HEK293 (cell line): Measurements from ENCODE around the gene GLIS1.

ENCODE experiments used
- CTCF ChIA-PET: fragments of 350-600 bp; formaldehyde crosslinking; extraction: SDS; loops from one replicate; lab custom pipeline; 2021; ENCODE audit warnings: antibody characterized with exemption; lab: Yijun Ruan, JAX
- POLR2A ChIA-PET: fragments of 300-600 bp; formaldehyde crosslinking; extraction: SDS; loops from one replicate; lab custom pipeline; 2020; ENCODE audit warnings: antibody characterized with exemption, inconsistent platforms; lab: Yijun Ruan, JAX
- H3K27ac ChIP-seq: fragments of 200-500 bp; sonication (Bioruptor generic); 2 replicates; pipeline ENCODE4 v1.5.1; 2014; ENCODE audit warnings: low read depth, low read length, control low read depth, inconsistent platforms; ENCODE audit errors: extremely low read depth
- H3K36me3 ChIP-seq, 2 experiments: fragments of 200-500 bp in 1 of 2; sonication (Bioruptor generic) in 1 of 2; 1 replicate in 1 of 2; 2 replicates in 1 of 2; pipeline ENCODE4 v1.5.1; 2014 to 2017; ENCODE audit warnings: inconsistent platforms in 2 of 2, low read length in 2 of 2; ENCODE audit not compliant: control insufficient read depth in 2 of 2, insufficient read depth in 1 of 2
- H3K4me1 ChIP-seq: fragments of 200-500 bp; sonication (Bioruptor generic); 2 replicates; pipeline ENCODE4 v1.5.1; 2014; ENCODE audit warnings: mild to moderate bottlenecking, low read length, inconsistent platforms; ENCODE audit not compliant: control insufficient read depth, insufficient read depth
- H3K4me3 ChIP-seq: 2 replicates; pipeline ENCODE4 v1.5.1; 2011; ENCODE audit warnings: low read depth, mild to moderate bottlenecking, control low read depth, low read length, moderate library complexity
- H3K9me3 ChIP-seq: fragments of 200-500 bp; sonication (Bioruptor generic); 2 replicates; pipeline ENCODE4 v1.5.1; 2014; ENCODE audit warnings: low read depth, low read length, inconsistent platforms; ENCODE audit not compliant: control insufficient read depth, insufficient read depth
- CTCF ChIP-seq: fragments of 450-650 bp; formaldehyde crosslinking; IDR thresholded peaks from 2 replicates; pipeline ENCODE4 v1.5.1; 2016; ENCODE audit warnings: missing biosample characterization, missing genetic modification characterization
- GLIS2 ChIP-seq: fragments of 450-650 bp; formaldehyde crosslinking; IDR thresholded peaks from 2 replicates; pipeline ENCODE4 v1.5.1; 2016; ENCODE audit warnings: missing biosample characterization, missing genetic modification characterization
- KLF7 ChIP-seq: fragments of 450-650 bp; formaldehyde crosslinking; IDR thresholded peaks from 2 replicates; pipeline ENCODE4 v1.5.1; 2016; ENCODE audit warnings: missing biosample characterization, missing genetic modification characterization, borderline replicate concordance
- MEIS1 ChIP-seq: sonication (generic); formaldehyde crosslinking; IDR thresholded peaks from 2 replicates; pipeline ENCODE4 v1.8.1; 2022; ENCODE audit warnings: missing genetic modification reagents, mild to moderate bottlenecking, borderline replicate concordance
- SCRT1 ChIP-seq: fragments of 450-650 bp; formaldehyde crosslinking; IDR thresholded peaks from 2 replicates; pipeline ENCODE4 v1.5.1; 2016; ENCODE audit warnings: missing biosample characterization, missing genetic modification characterization, borderline replicate concordance
- TCF7L2 ChIP-seq: IDR thresholded peaks from 2 replicates; pipeline ENCODE4 v1.6.1; 2011; ENCODE audit warnings: low read depth, mild to moderate bottlenecking, inconsistent platforms, low read length, moderate library complexity, borderline replicate concordance
- YY1 ChIP-seq: fragments of 450-650 bp; formaldehyde crosslinking; IDR thresholded peaks from 2 replicates; pipeline ENCODE4 v1.5.1; 2018; ENCODE audit warnings: missing biosample characterization, missing genetic modification characterization
- ZBTB26 ChIP-seq: fragments of 450-650 bp; formaldehyde crosslinking; optimal IDR thresholded peaks from 2 replicates; pipeline ENCODE3; 2016; ENCODE audit warnings: missing biosample characterization, mild to moderate bottlenecking, missing genetic modification characterization
- ZFP41 ChIP-seq: fragments of 450-650 bp; formaldehyde crosslinking; IDR thresholded peaks from 2 replicates; pipeline ENCODE4 v1.5.1; 2016; ENCODE audit warnings: missing biosample characterization, missing genetic modification characterization, borderline replicate concordance
- ZNF133 ChIP-seq: fragments of 450-650 bp; formaldehyde crosslinking; IDR thresholded peaks from 2 replicates; pipeline ENCODE4 v1.5.1; 2016; ENCODE audit warnings: missing biosample characterization, missing genetic modification characterization
- ZNF18 ChIP-seq: fragments of 450-650 bp; formaldehyde crosslinking; IDR thresholded peaks from 2 replicates; pipeline ENCODE4 v1.5.1; 2016; ENCODE audit warnings: missing biosample characterization, missing genetic modification characterization
- ZNF184 ChIP-seq: fragments of 450-650 bp; IDR thresholded peaks from 2 replicates; pipeline ENCODE4 v1.5.1; 2018; ENCODE audit warnings: missing biosample characterization, mild to moderate bottlenecking, missing genetic modification characterization
- ZNF211 ChIP-seq: fragments of 450-650 bp; formaldehyde crosslinking; IDR thresholded peaks from 2 replicates; pipeline ENCODE4 v1.5.1; 2016; ENCODE audit warnings: low read depth, missing biosample characterization, missing genetic modification characterization
- ZNF26 ChIP-seq: fragments of 450-650 bp; formaldehyde crosslinking; IDR thresholded peaks from 2 replicates; pipeline ENCODE4 v1.5.1; 2016; ENCODE audit warnings: missing biosample characterization, missing genetic modification characterization
- ZNF311 ChIP-seq: fragments of 450-650 bp; formaldehyde crosslinking; IDR thresholded peaks from 2 replicates; pipeline ENCODE4 v1.5.1; 2017; ENCODE audit warnings: missing biosample characterization, missing genetic modification characterization, borderline replicate concordance
- ZNF404 ChIP-seq: fragments of 450-650 bp; formaldehyde crosslinking; IDR thresholded peaks from 2 replicates; pipeline ENCODE4 v1.5.1; 2017; ENCODE audit warnings: missing biosample characterization, missing genetic modification characterization
- ZNF777 ChIP-seq: fragments of 450-650 bp; formaldehyde crosslinking; IDR thresholded peaks from 2 replicates; pipeline ENCODE4 v1.5.1; 2017; ENCODE audit warnings: missing biosample characterization, missing genetic modification characterization, borderline replicate concordance
- ZSCAN4 ChIP-seq: fragments of 450-650 bp; formaldehyde crosslinking; IDR thresholded peaks from 2 replicates; pipeline ENCODE4 v1.5.1; 2017; ENCODE audit warnings: missing biosample characterization, missing genetic modification characterization

The GLIS1 gene

GRCh38 chr1:53601867-53602775 lies 136.8 kb downstream of the GLIS1 start (continued):
- TF ChIP-seq ZBTB26 (tag by site-specific recombination) = no peak
- TF ChIP-seq ZSCAN4 (tag by site-specific recombination) = no peak
- TF ChIP-seq SCRT1 (tag by site-specific recombination) = no peak

- CTCF ChIA-PET = interaction anchor here (1.0 kb wide), 1 partner anchor 117 kb away, joined by 3 read pairs; no protein-coding TSS in a partner anchor
- POLR2A ChIA-PET = no interaction called here
- TF ChIP-seq CTCF (tag by site-specific recombination) (no peak), ZNF18 (no peak), ZFP41 (tag by site-specific recombination) (no peak), GLIS2 (tag by site-specific recombination) (no peak)
- TF ChIP-seq, all 188 proteins: peak for 0
Observed at GRCh38 chr1:53601031-53601745, 137.8 kb downstream of the GLIS1 start.

GRCh38 chr1:53600561-53600960 lies 138.4 kb downstream of the GLIS1 start:
- TF ChIP-seq KLF7 (no peak), ZNF133 (tag by site-specific recombination) (peak; percentile 71; the same call in 1 of the 2 replicates)
- TF ChIP-seq, all 188 proteins: peak for 1
- ChIA-PET CTCF (interaction anchor here (1.0 kb wide), 1 partner anchor 117 kb away, joined by 3 read pairs; no protein-coding TSS in a partner anchor), POLR2A (no interaction called here)
- no peaks in the 10 kb centered on the region for H3K36me3 ChIP-seq
- no peaks in the 10 kb centered on the region for H3K4me1 ChIP-seq
- no peak overlapping the region for H3K27ac ChIP-seq
- H3K9me3 ChIP-seq = no peaks in the 10 kb centered on the region
- no peak overlapping the region for H3K4me3 ChIP-seq

More at GRCh38 chr1:53601031-53601745, 137.8 kb downstream of the GLIS1 start:
- H3K4me1 ChIP-seq = no peaks in the 10 kb centered on the region
- no peaks in the 10 kb centered on the region for H3K36me3 ChIP-seq
- H3K27ac ChIP-seq = no peak overlapping the region
- H3K9me3 ChIP-seq = no peaks in the 10 kb centered on the region
- no peak overlapping the region for H3K4me3 ChIP-seq

- POLR2A ChIA-PET = no interaction called here
- no peaks in the 10 kb centered on the region for H3K36me3 ChIP-seq
Observed at GRCh38 chr1:53600001-53600400, 139.0 kb downstream of the GLIS1 start.

More at GRCh38 chr1:53600001-53600400, 139.0 kb downstream of the GLIS1 start:
- CTCF ChIA-PET = interaction anchor here (1.0 to 1.3 kb wide), 2 partner anchors 114 to 116 kb away, joined by 3 read pairs; no protein-coding TSS in a partner anchor
- no peaks in the 10 kb centered on the region for H3K4me1 ChIP-seq
- H3K27ac ChIP-seq = no peak overlapping the region
- H3K9me3 ChIP-seq = no peaks in the 10 kb centered on the region
- no peak overlapping the region for H3K4me3 ChIP-seq
- no peak for TF ChIP-seq ZNF777 (tag by site-specific recombination)
- TF ChIP-seq YY1 (tag by site-specific recombination) = no peak
- no peak for TF ChIP-seq TCF7L2
- TF ChIP-seq ZNF26 = no peak
- TF ChIP-seq MEIS1 = no peak
- TF ChIP-seq ZNF211 = no peak
- TF ChIP-seq ZNF311 (tag by site-specific recombination) = no peak
- no peak for TF ChIP-seq ZNF404 (tag by site-specific recombination)
- no peak for TF ChIP-seq ZNF184 (tag by site-specific recombination)
- TF ChIP-seq, all 188 proteins: peak for 0
